ENCODE data around the gene CDT1.

GRCh38 chr16:88775825-88776224, 27.8 kb upstream of the CDT1 start:
- TF ChIP-seq POLR2A (IDR thresholded peaks at IDR 0.05): no peak
- TF ChIP-seq, protein P1, sequence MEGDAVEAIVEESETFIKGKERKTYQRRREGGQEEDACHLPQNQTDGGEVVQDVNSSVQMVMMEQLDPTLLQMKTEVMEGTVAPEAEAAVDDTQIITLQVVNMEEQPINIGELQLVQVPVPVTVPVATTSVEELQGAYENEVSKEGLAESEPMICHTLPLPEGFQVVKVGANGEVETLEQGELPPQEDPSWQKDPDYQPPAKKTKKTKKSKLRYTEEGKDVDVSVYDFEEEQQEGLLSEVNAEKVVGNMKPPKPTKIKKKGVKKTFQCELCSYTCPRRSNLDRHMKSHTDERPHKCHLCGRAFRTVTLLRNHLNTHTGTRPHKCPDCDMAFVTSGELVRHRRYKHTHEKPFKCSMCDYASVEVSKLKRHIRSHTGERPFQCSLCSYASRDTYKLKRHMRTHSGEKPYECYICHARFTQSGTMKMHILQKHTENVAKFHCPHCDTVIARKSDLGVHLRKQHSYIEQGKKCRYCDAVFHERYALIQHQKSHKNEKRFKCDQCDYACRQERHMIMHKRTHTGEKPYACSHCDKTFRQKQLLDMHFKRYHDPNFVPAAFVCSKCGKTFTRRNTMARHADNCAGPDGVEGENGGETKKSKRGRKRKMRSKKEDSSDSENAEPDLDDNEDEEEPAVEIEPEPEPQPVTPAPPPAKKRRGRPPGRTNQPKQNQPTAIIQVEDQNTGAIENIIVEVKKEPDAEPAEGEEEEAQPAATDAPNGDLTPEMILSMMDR (IDR thresholded peaks at IDR 0.05): no peak

Data from testis (tissue), 2 donors.